Measurements from ENCODE around the gene NR1H4.
"Not testable (repeated sequence)": the region's sequence is repeated elsewhere in the genome, so short reads cannot be mapped to it uniquely, and the experiment has no call there.

DNA sequence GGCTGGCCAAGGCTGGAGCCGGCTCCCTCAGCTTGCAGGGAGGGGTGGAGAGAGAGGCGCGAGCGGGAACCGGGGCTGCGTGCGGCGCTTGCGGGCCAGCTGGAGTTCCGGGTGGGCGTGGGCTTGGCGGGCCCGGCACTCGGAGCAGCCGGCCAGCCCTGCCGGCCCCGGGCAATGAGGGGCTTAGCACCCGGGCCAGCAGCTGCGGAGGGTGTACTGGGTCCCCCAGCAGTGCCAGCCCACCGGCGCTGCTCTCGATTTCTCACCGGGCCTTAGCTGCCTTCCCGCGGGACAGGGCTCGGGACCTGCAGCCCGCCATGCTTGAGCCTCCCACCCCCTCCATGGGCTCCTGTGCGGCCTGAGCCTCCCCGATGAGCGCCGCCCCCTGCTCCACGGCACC, 43.4 kb upstream of the NR1H4 start:
- not testable (repeated sequence) for TF ChIP-seq CTCF (IDR thresholded peaks at IDR 0.05); CREB1 (CRISPR knock-in tag; IDR thresholded peaks at IDR 0.05); ETV6 (CRISPR knock-in tag; IDR thresholded peaks at IDR 0.05); ZBTB21 (CRISPR knock-in tag; IDR thresholded peaks at IDR 0.05; ENCODE audit: borderline replicate concordance); E2F5 (CRISPR knock-in tag; IDR thresholded peaks at IDR 0.05); NR1H2 (CRISPR knock-in tag; IDR thresholded peaks at IDR 0.05); EMX1 (CRISPR knock-in tag; IDR thresholded peaks at IDR 0.05); E2F1 (CRISPR knock-in tag; IDR thresholded peaks at IDR 0.05); ESRRA (CRISPR knock-in tag; IDR thresholded peaks at IDR 0.05; ENCODE audit: borderline replicate concordance)

Measured in WTC11 (cell line).